Stimulated activated CD8-positive, alpha-beta memory T cell treated with anti-CD3 and anti-CD28 coated beads, Interleukin-15, amount 100 ng/mL, for 24 hours (primary cell): ENCODE data around the gene NTRK2.

Experiments used
- DNase-seq: peaks from one replicate; pipeline ENCODE4 v3.0.0-alpha.2; 2020; ENCODE audit warnings: low read depth

NTRK2 gene

GRCh38 chr9:84669288-84670137, at the start of gene NTRK2:
Gene NTRK2, plus strand, starts transcription at chr9:84669729. Its CDS starts 1,020 bp downstream, at chr9:84670749.
- DNase-seq: no peak

GRCh38 chr9:84620338-84620737, 49.2 kb upstream of the NTRK2 start:
- no peak for DNase-seq

GRCh38 chr9:84621811-84622210, 47.7 kb upstream of the NTRK2 start:
- no peak for DNase-seq

GRCh38 chr9:84622981-84623380, 46.5 kb upstream of the NTRK2 start:
- no peak for DNase-seq

- no peak for DNase-seq
These were observed 33.1 kb upstream of the NTRK2 start for GRCh38 chr9:84636436-84636835.

- DNase-seq: no peak
These were observed 26.9 kb upstream of the NTRK2 start for GRCh38 chr9:84642553-84643141.

- DNase-seq: no peak
These were observed 21.8 kb upstream of the NTRK2 start for GRCh38 chr9:84647699-84648098.

GRCh38 chr9:84652496-84653120, 16.9 kb upstream of the NTRK2 start:
- no peak for DNase-seq

- DNase-seq: no peak
These were observed 14.1 kb upstream of the NTRK2 start for GRCh38 chr9:84655447-84655846.

- no peak for DNase-seq
These were observed 10.2 kb upstream of the NTRK2 start for GRCh38 chr9:84659313-84659712.

- DNase-seq: no peak
These were observed 9.8 kb upstream of the NTRK2 start for GRCh38 chr9:84659773-84660172.

- DNase-seq: no peak
These were observed 1.8 kb upstream of the NTRK2 start for GRCh38 chr9:84667571-84668195.

GRCh38 chr9:84668196-84669012, 1.1 kb upstream of the NTRK2 start:
- no peak for DNase-seq

GRCh38 chr9:84669013-84669287, 579 bp upstream of the NTRK2 start:
- DNase-seq: no peak

- no peak for DNase-seq
These were observed 861 bp downstream of the NTRK2 start for GRCh38 chr9:84670138-84671041.

- DNase-seq: no peak
These were observed 2.3 kb downstream of the NTRK2 start for GRCh38 chr9:84671586-84672521.

GRCh38 chr9:84673806-84674205, 4.3 kb downstream of the NTRK2 start:
- no peak for DNase-seq

- no peak for DNase-seq
These were observed 7.6 kb downstream of the NTRK2 start for GRCh38 chr9:84677080-84677479.

GRCh38 chr9:84679571-84679970, 10.0 kb downstream of the NTRK2 start:
- no peak for DNase-seq
